Measurements from ENCODE around the gene CDKN1C. TPM values are rescaled to one million over a fixed set of nuclear protein-coding genes. Genes with fewer than 3 reads are reported as not detected.

CDKN1C gene
- total RNA-seq, 1 experiment from 2014 or later = 15.4 TPM

DNA sequence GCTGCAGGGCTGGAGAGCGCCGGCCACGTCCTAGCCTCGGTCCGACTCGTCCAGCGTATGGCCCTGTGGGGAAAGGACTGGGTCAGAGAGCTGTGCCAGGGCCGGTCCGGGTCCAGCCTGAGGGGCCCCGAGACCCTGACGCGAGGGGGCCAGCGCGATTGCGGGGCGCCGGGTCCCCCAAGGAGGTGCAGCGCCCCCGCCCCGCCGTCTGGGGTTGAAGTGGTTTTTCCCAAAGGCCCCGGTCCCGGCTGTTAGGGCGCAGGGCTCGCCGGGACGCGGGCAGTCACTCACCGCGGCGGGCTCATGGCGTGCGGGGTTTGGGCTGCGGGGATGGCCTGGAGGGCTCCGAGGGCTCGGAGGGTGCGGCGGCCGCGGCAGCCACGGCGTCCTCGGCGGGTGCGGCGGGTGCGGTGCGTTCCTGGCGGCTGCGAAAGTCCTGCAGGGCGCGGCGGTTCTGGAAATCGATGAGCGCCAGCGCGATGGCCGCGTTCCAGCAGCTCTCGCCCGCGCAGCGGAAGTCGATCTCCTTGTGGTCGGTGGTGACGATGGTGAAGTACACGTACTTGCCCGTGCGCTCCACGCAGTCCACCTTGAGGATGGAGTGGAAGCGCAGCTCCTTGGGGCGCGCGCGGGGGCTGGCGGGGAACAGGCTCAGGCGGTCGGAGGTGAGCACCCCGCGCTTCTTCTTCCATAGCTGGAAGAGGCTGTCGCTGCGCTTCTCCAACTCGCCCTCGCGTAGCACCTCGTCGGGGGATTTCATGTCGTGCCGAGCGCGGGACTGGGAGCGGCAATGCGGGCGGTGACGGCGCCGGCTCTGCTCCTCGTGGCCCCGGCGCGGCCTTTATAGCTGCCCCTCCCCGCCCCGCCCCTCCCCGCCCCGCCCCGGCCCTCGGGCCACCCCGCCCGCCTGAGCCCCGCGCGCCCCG, 43.3 kb upstream of the CDKN1C start, which contains the start of gene PHLDA2:
Gene PHLDA2, minus strand, starts transcription at position 816 of the 926 bp plus-strand sequence. Its CDS starts 56 bp downstream, at position 760.
- H3K27me3 Mint-ChIP-seq (ENCODE audit: low read depth) = peaks cover 37% of the 10 kb centered on the region
- Histone ChIP-seq H2BK20ac (ENCODE audit: low read depth, low read length, poor library complexity, severe bottlenecking) (no peak within 1 kb of the TSS), H4K5ac (ENCODE audit: insufficient read length, low read depth, low read length) (no peak within 1 kb of the TSS), H2AK5ac (ENCODE audit: insufficient read length, low read length) (no peak within 1 kb of the TSS), H3K4me1 (ENCODE audit: insufficient read depth, low read length) (no peaks in the 10 kb centered on the region), H3K27ac (ENCODE audit: insufficient read length, low read depth, low read length) (no peak within 1 kb of the TSS), H3K79me1 (ENCODE audit: insufficient read depth, low read depth, low read length, poor library complexity, severe bottlenecking) (no peaks in the 10 kb centered on the region), H3K56ac (ENCODE audit: insufficient read length, low read depth, low read length) (no peak within 1 kb of the TSS), H2BK15ac (ENCODE audit: low read depth, low read length) (no peak within 1 kb of the TSS), H4K91ac (ENCODE audit: insufficient read length, low read depth, low read length) (no peak within 1 kb of the TSS), H3K79me2 (ENCODE audit: insufficient read depth, low read length) (no peaks in the 10 kb centered on the region), H2BK120ac (ENCODE audit: low read depth, low read length, poor library complexity, severe bottlenecking) (no peak within 1 kb of the TSS), H4K8ac (replicated peaks; ENCODE audit: insufficient read length, low read depth, low read length) (no peak within 1 kb of the TSS), H3K9me3 (ENCODE audit: control insufficient read depth, low read depth, low read length) (no peaks in the 10 kb centered on the region), H2BK12ac (ENCODE audit: insufficient read length, low read depth, low read length) (no peak within 1 kb of the TSS), H3T11ph (ENCODE audit: low read length) (no peak within 1 kb of the TSS), H4K20me1 (ENCODE audit: control insufficient read depth, insufficient read depth, insufficient read length) (no peaks in the 10 kb centered on the region), H3K4me2 (ENCODE audit: insufficient read depth, insufficient read length, low read length) (peak within 1 kb of the TSS; percentile 79), H3K23me2 (ENCODE audit: insufficient read length, low read depth, low read length, poor library complexity, severe bottlenecking) (peaks cover 10% of the 10 kb centered on the region), H3K18ac (ENCODE audit: insufficient read length, low read depth, low read length) (peak within 1 kb of the TSS; percentile 70), H2BK5ac (ENCODE audit: insufficient read length, low read length) (no peak within 1 kb of the TSS), H2AFZ (ENCODE audit: low read length) (no peak within 1 kb of the TSS), H3K27me3 (ENCODE audit: insufficient read depth, low read length) (peaks cover 18% of the 10 kb centered on the region; the same call in 1 of the 2 replicates), H3K14ac (ENCODE audit: insufficient read depth, low read length) (peak within 1 kb of the TSS; percentile 73), H3K4ac (ENCODE audit: low read depth, low read length) (no peak within 1 kb of the TSS), H3K23ac (ENCODE audit: insufficient read length, low read depth, low read length) (no peak within 1 kb of the TSS), H3K9ac (ENCODE audit: extremely low read depth, insufficient read length, low read length) (peak within 1 kb of the TSS; percentile 25)
- peaks cover 0 to 2% of the 10 kb centered on the region in 2 experiments; a peak in 3 of 5 replicates for H3K9me3 Mint-ChIP-seq
- H3K4me3 Mint-ChIP-seq = peak within 1 kb of the TSS; percentile 79 to 89
- no CpG with 5 or more reads among the region's 113 CpGs for WGBS (ENCODE audit: extremely low coverage, insufficient read length, low lambda C conversion rate)
- DNase-seq = peak; percentile 67
- peak within 1 kb of the TSS in 1 of 3 experiments; percentile 79; a peak in 2 of 7 replicates for H3K27ac Mint-ChIP-seq
- peaks cover 6 to 8% of the 10 kb centered on the region in 2 experiments for H3K4me1 Mint-ChIP-seq
- peaks cover 0 to 5% (median 0%) of the 10 kb centered on the region in 3 experiments; a peak in 1 of 7 replicates for H3K36me3 Mint-ChIP-seq (ENCODE audit: insufficient read depth in 1 of 3, low read depth in 3 of 3)
- TF ChIP-seq, protein P1, sequence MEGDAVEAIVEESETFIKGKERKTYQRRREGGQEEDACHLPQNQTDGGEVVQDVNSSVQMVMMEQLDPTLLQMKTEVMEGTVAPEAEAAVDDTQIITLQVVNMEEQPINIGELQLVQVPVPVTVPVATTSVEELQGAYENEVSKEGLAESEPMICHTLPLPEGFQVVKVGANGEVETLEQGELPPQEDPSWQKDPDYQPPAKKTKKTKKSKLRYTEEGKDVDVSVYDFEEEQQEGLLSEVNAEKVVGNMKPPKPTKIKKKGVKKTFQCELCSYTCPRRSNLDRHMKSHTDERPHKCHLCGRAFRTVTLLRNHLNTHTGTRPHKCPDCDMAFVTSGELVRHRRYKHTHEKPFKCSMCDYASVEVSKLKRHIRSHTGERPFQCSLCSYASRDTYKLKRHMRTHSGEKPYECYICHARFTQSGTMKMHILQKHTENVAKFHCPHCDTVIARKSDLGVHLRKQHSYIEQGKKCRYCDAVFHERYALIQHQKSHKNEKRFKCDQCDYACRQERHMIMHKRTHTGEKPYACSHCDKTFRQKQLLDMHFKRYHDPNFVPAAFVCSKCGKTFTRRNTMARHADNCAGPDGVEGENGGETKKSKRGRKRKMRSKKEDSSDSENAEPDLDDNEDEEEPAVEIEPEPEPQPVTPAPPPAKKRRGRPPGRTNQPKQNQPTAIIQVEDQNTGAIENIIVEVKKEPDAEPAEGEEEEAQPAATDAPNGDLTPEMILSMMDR (conservative IDR thresholded peaks at IDR 0.05) = no peak
